HTERT RPE-1 (cell line): ENCODE measurements around the gene YJEFN3.

Source experiments
- in situ Hi-C: fragments of 300-500 bp; cut with MboI; formaldehyde crosslinking; loops from 4 replicates; pipeline ENCODE4 v1.14.3; 2020; ENCODE audit warnings: low sequenced_read_pairs

Gene YJEFN3

GRCh38 chr19:19550972-19551852 is 22.5 kb downstream of the YJEFN3 start:
- in situ Hi-C loops, result no loop called here

GRCh38 chr19:19551853-19552192 is 23.1 kb downstream of the YJEFN3 start:
- in situ Hi-C loops, result no loop called here

- in situ Hi-C loops, result no loop called here
Measured at GRCh38 chr19:19552798-19553197, 24.1 kb downstream of the YJEFN3 start.

- in situ Hi-C loops, result no loop called here
Measured at GRCh38 chr19:19553670-19554069, 25.0 kb downstream of the YJEFN3 start.

GRCh38 chr19:19554074-19555023 is 25.6 kb downstream of the YJEFN3 start:
- in situ Hi-C loops, result no loop called here

DNA sequence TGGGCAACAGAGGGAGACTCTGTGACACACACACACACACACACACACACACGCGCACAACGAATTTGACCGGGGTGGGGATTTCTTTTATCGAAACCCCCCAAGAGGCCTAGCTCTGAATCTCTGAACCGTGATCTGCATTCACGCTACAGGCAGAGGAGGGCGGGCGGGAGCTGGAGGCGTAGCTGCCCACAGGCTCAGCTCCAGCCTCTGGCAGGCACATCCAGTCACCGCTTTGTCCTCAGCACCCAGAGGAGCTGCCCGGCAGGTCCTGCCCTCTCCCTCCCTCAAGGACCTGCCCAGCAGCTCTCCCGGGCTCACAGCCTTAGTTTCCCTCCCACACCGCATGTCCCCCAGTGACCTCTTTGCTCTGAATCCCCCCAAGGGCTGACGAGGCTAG is 29.3 kb downstream of the YJEFN3 start:
- in situ Hi-C loops, result no loop called here

- in situ Hi-C loops, result no loop called here
Measured at GRCh38 chr19:19558636-19559035, 29.9 kb downstream of the YJEFN3 start.

GRCh38 chr19:19559931-19560330 is 31.2 kb downstream of the YJEFN3 start:
- in situ Hi-C loops, result no loop called here

DNA sequence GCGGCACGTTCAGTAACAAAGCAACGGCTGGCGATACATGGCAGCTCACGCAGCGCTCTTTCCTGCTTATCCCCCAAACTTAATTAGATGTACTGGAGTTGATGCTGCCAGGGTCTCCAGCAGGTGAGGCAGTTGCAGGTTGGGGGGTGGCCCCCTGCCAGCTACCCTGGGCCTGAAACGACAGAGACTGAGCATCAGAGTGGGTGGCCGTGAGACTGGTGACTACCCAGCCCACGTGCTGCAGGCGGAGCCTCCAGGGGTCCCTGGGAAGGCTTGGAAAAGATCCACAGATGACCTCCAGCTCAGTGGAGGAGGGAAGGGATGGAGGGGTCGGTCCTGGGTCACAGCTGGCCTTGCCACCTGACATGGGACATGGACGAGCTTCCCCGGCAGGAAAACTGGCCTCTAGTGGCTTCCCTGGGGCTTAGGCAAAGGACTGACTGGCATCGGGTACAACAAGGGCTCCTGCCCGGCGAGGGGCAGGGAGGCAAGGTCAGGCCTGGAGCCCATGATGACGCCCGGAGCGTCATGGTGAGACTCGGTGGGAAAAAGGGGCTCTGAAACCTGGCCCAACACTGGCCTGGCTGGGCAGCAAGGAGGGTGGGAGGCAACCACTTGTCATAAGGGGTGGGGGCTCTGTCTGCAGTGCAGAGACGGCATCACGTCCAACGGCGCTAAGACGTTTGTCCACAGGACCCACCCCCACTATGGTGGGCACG is 33.4 kb downstream of the YJEFN3 start:
- in situ Hi-C loops, result no loop called here

DNA sequence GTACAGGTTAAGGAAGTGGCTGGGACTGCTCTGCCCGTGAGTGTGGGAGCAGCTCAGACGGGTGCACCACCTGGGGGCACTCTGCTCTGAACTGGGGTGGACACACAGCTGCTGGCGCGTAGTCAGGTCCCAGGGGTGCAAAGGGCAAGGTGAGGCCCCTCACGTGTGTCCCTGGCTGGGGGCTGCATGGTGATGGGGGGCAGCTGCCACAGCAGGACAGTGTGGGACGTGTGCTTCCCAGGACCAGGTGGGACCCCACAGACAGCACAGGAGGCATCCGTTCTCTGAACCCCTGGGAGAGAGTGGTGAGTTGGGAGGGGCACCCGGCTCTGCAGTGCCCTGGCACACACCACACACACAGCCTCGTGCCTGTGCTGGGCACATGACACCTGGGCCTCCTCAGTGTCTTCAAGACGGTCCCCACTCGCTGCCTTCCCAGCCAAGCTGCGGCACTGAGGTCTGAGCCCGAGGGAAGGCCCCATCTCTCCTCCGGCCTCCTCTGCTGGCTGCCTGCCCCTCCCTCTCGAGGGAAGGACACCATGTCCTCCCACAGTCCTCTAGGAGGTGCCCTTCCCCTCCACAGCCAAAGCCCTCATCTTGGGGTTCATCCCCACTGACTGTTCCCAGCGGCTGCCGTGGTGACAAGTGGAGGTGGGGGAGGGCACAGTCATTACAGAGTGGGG is 34.1 kb downstream of the YJEFN3 start:
- in situ Hi-C loops, result no loop called here

DNA sequence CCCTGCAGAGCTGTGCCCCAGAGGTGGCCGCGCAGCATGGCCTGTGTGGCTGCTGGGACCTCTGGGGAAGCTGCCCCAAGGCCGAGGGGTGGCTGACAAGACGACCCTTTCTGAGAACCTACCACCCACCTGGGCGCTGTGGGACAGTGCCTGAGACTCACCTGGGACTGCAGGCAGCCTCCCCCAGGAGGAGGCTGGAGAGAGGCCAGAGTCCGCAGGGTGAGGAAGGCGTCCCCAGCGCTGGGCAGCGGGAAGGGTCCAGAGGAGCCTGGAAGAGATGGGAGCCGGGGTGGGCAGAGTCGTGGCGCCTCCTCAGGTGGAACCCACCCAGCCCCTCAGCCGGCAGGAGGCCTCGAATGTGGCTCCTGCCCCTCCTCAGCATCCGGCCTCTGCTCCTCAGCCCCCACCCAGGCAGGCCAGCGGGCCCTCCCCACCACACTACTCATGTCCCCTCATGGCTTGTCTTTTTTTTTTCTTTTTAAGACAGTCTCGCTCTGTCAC is 34.7 kb downstream of the YJEFN3 start:
- in situ Hi-C loops, result no loop called here

DNA sequence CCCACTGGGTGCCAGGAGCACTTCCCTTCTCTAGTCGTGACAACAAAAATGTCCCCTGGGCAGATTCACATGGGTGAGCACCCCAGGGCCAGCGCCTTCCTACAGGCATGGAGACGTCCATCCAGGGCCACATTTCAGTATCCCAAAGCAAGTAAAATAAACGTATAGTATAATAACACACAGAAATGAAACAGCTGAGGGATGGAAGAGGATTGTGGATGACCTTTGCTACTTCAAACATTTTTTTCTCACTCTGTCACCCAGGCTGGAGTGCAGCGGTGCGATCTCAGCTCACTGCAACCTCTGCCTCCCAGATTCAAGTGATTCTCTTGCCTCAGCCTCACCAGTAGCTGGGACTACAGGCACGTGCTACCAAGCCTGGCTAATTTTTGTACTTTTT is 37.6 kb downstream of the YJEFN3 start:
- in situ Hi-C loops, result no loop called here

- in situ Hi-C loops, result no loop called here
Measured at GRCh38 chr19:19567391-19567790, 38.7 kb downstream of the YJEFN3 start.

GRCh38 chr19:19568802-19569756 is 40.4 kb downstream of the YJEFN3 start:
- in situ Hi-C loops, result no loop called here

DNA sequence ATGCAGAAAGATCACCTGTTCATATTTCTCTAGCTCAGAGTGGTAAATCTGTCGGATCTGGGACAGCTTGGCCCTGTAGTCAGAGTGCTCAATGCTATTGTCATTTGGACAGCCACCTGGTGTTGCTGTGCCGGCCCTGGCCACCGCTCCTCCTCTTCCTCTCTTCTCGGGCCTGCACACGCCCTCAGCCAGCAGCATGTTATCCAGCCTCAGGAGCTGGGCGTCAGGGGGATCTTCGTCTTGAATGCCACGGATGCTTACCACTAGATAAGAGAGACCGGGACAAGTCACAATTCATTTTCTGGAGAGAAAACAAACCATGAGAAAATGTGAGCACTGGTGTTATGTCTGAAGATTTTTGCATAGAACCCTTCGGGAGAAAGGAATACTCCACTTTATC is 41.9 kb downstream of the YJEFN3 start:
- in situ Hi-C loops, result no loop called here

DNA sequence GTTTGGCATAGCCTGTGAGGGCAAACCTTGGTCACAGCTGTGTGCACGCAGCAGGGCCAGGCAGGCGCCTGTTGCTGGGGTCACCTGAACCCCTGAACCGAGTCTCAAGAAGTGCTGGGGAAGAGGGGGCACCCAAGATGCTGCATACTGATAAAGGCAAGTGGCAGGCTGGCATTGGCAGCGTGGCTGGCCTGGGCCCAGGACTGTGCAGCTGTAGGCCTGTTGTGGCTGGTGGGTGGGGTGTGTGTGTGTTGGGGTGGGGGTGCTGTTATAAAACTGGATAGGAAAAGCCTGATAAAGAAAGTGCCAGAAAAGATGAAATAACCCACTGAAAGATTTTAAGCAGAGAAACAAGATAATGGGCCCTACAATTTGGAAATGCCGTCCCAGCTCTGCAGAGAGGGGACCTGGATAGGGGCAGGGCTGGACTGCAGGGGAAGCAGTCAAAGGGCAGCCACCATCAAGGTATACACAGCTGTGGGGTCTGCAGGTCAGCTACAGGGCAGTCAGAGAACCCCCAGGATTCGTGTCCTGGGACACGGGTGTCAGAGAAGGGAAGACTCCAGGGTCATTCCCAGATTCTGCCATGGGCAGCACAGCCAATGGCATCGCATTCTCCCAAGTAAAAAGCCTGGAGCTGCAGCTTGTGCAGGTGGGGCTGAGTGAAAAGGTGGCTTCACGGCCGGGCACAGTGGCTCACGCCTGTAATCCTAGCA is 42.5 kb downstream of the YJEFN3 start:
- in situ Hi-C loops, result no loop called here

DNA sequence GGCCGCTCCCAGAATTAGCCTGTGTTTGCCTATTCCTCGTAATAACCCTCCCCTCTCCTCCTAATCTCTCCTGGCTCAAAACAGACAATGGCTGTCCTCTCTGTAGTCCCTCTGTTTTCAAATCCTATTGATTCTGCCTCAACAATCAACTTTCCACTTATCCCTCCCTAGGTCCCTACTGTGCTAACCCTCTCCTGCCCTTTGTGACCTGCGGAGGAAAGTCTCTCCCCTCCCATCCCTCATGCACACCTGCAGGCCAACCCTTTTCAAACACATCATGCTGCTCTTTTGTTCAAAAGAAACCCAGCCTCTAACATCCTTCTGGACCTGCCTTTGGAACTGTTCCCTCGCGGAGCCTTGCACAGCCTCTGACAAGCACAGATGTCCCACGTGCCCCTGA is 46.7 kb downstream of the YJEFN3 start:
- in situ Hi-C loops, result no loop called here

DNA sequence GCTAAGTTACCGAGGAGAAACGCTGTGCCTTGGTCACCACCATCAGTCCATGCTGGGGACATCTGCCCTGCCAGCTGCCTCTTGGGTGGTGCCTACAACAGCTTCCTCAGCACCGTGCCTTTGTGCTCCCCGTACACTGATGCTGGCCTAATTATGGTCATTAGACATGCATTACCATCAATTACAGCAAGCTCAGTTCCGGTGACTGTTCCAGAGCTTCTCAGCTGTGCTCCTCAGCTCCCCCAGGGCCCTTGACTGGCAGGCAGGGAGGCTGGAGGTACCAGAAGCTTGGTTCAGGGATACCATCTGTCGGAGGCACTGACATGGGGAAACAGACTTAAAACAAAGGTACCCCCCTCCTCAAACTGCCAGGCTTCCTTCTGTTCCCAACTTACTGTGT is 49.5 kb downstream of the YJEFN3 start:
- in situ Hi-C loops, result no loop called here
